Effector CD8-positive, alpha-beta T cell (primary cell): ENCODE results near the gene TMEM248.
"Not testable (repeated sequence)": the region's sequence is repeated elsewhere in the genome, so short reads cannot be mapped to it uniquely, and the experiment has no call there.

ENCODE experiments used
- DNase-seq: peaks from one replicate; lab custom pipeline; 2025; lab: John Stamatoyannopoulos, UW
- total RNA-seq, 4 experiments: gene quantifications; one replicate each; lab custom pipeline; 2026; lab: John Stamatoyannopoulos, UW

The TMEM248 gene, protein sequence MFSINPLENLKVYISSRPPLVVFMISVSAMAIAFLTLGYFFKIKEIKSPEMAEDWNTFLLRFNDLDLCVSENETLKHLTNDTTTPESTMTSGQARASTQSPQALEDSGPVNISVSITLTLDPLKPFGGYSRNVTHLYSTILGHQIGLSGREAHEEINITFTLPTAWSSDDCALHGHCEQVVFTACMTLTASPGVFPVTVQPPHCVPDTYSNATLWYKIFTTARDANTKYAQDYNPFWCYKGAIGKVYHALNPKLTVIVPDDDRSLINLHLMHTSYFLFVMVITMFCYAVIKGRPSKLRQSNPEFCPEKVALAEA
- total RNA-seq: 156 to 171 (median 167) reads per million in 4 experiments

DNA sequence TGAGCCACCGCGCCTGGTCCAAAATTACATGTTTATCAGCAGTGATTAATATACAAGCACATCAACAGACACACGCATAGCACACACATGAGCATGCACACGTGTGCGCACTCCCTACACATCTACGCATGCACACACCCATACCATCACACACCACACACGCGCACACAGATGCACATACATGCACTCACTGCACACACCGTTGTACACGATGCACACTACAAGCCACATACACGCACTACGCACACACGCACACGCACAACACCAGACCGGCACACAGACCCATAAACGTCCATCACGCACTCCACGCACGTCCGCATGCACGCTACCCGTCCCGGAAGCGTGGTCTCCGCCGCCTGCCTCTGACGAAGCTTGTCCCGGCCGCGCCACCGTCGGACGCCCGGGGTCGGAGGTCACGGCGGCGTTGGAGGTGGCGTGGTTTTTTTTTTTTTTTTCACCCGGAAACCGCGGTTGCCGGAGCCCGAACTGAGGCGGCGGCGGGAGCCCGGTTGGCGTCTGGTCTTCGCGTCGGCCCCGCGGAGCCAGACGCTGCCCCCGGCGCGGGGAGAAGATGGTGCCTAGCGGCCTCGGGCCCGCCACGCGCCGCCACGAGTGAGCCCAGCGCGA lies at the start of gene TMEM248:
Gene TMEM248, plus strand, starts transcription at position 457 of the 627 bp plus-strand sequence. CDS start 20,641 bp downstream, outside the sequence.
- DNase-seq: peak; percentile 83

DNA sequence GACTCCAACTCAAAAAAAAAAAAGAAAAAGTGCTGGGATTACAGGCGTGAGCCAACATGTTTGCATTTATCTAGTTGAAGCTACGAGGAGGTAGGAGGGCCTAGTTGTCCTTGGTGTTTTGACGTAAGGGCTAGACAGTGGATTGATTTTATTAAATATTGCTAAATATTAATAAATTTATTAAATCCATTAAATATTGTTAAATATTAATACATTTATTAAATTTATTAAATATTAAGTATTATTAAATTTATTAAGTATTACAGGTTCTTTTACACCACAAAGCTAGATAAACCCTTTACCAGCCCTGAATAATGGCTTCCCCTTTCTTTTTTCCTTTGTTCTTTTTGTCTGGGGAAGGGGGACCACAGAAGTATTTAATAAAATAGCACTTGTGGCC lies 47.5 kb upstream of the TMEM248 start:
- DNase-seq: no peak

DNA sequence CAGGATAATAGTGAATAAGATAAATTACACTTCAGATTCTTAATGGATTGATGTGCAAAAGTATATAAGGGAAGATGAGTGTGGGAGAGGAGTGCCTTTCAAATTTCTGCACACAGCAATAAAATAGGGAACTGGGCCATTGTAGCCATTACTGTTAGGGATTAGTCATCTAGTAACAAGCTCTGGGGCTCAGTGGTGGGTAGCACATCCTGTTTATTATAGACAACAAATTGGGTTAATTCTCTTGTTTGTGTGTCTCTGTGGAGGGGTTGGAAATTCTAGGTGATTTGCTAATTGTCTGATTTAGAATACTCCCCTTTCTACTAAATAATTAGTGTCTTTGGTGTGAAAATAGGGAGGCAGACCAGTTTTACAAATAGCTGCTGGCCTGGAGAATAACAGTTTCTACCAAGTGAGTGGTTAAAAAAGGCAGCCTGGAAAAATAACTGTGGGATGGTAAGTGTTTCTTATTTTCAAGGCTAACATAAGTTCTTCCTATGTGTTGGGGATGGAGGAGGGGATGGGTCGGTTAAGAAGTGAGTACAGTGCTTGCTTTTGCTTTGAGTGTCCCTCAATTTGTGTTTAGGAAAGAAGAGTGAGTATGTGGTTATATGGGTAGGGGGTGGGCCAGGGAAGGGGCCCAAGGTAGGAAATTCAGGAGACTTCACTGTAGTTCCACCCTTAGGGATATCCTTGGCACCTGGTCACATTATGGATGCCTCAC lies 43.3 kb upstream of the TMEM248 start:
- DNase-seq: no peak

DNA sequence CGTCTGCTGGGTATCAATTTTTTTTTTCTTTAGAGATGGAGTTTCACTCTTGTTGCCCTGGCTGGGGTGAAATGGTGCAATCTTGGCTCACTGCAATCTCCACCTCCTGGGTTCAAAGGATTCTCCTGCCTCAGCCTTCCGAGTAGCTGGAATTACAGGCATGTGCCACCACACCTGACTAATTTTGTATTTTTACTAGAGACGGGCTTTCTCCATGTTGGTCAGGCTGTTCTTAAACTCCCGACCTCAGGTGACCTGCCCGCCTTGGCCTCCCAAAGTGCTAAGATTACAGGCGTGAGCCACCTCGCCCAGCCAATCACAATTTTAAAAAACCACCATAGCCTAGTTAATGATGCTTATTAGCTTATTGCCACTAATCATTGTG lies 42.7 kb upstream of the TMEM248 start:
- not testable (repeated sequence) for DNase-seq

DNA sequence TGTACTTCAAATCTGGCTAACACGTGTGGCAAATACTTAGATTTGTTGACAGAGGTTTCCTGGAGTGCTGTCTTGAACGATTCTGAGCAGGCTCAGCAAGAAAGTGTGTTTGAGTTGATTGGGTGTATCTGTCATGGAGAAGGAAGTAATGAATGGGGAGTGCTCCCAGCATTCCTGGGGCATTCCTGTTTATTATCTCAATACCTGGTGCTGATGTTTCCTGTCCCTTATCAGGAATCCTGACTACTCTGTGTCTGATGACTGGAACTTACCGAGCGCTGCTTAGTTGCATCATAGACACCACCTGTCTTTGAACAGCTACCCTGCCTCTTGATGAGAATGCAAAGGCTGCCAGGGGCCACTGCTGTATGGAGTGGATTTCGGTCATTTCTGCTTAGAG lies 41.0 kb upstream of the TMEM248 start:
- no peak for DNase-seq

DNA sequence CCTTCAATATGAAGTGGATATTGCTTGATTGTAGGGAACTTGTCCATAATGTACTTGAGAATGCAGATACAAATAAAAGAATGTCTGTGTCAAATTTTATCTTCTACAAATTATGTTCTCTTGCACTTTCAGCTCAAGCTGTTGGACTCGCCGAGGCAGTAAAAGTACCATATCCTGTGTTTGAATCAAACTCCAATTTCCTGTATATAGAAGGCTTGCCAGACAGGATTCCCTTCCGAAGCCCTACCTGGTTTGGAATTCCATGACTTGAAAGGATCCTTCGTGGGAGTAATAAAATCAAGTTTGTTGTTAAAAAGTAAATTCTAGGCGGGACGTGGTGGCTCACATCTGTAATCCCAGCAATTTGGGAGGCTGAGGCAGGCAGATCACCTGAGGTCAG lies 40.4 kb upstream of the TMEM248 start:
- not testable (repeated sequence) for DNase-seq

DNA sequence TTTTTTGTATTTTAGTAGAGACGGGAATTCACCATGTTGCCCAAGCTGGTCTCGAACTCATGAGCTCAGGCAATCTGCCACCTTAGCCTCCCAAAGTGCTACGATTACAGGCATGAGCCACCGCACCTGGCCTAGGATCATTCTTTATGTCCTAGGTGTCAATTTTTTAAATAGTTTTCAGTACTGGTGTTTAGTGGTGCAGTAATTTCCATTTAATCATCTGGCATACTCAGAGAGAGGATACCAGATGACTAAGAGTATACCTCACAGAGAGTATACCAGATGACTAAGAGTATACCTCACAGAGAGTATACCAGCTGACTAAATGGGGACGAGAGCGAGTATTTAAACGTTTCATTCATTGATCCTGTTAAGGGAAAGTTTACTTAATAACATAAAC lies 37.3 kb upstream of the TMEM248 start:
- DNase-seq: no peak

DNA sequence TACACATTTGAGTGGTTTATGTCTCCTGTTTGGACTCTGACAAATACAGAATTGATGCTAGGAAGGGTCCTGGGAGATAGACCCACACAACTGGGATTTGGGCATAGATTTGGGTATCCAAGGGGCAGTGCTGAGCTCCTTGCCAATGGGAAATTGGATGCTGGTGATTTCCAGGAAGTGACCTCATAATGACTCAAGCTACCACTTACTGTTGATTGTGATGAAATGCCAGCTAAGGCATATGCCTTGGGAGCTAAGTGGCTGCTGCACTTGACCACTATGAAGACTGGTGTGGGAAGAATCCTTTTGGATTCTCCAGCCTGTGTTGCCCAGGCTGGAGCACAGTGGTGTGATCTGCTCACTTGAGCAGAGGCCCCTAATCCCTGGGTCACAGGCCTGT lies 36.5 kb upstream of the TMEM248 start:
- not testable (repeated sequence) for DNase-seq

DNA sequence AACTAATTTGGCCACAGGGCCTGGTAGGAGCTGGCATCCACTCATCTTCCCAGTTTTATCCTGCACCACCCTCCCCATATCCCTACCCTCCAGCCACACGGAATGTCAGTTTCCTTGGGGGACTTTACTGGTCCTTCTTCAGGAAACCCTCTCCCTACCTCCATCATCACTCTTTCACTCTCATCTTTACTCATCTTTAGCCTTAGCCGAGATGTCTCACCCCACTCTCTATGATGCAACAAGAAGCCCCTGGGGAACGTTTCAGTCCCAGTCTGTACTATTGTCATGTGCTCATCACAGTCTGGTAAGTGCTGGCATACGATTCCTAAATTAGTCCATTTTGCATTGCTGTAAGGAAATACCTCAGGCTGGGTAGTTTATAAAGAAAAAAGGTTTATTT lies 34.9 kb upstream of the TMEM248 start:
- DNase-seq: no peak

DNA sequence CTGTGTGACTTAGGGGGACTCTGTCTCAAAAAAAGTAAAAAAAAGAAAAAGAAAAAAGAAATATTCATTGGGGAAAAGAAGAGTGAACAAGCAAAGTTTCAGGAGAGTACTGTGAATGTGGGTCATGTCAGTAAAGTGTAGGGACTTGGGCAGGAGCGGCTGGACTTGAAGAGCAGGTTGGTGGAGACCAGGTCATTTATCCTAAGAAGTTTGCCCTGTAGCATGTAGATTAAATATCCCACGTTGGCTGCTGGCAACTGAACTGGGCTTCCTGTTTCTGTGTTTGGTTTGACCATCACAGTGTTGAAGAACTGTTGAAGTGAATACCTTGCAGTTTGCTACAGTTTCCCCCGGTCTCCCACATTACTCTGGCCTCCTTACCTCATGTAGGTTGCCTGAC lies 32.8 kb upstream of the TMEM248 start:
- DNase-seq: not testable (repeated sequence)

DNA sequence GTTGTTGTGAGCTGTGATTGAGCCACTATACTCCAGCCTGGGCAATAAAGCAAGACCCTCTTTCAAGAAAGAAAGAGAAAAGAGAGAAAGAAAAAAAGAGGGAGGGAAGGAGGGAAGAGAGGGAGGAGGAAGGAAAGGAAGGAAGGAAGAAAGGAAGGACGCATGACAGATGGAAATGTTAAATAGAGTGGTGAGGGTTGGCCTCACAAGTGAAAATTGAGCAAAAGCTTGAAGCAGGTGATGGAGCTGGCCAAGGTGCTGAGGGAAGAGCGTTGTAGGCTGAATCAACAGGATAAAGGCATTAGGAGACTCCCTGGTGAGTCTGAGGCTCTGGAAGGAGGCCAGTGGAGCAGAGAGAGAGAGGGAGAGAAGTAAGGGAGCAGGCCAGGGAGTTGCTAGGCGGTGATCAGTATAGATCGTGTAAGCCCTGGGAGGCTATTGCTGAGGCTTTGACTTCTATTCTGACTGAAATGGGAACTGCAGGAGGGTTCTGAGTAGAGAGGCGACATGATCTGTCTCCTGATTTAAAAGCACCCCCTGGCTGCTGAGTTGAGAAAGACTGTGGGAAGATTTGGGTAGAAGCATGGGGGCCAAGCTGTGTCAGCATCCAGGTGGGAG lies 26.5 kb upstream of the TMEM248 start:
- DNase-seq: no peak

DNA sequence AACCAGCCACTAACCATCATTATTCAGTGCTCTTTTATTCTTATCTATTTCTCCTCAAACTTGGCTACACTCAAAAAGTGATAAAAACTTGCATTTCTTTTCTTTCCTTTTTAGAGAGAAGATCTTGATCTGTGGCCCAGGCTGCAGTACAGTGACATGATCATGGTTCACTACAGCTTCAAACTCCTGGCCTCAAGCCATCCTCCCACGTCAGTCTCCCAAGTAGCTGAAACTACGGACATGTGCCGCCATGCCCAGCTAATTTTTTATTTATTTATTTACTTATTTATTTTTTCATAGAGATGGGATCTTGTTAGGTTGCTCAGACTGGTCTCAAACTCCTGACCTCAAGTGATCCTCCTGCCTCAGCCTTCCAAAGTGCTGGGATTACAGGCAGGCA lies 24.6 kb upstream of the TMEM248 start:
- no peak for DNase-seq

DNA sequence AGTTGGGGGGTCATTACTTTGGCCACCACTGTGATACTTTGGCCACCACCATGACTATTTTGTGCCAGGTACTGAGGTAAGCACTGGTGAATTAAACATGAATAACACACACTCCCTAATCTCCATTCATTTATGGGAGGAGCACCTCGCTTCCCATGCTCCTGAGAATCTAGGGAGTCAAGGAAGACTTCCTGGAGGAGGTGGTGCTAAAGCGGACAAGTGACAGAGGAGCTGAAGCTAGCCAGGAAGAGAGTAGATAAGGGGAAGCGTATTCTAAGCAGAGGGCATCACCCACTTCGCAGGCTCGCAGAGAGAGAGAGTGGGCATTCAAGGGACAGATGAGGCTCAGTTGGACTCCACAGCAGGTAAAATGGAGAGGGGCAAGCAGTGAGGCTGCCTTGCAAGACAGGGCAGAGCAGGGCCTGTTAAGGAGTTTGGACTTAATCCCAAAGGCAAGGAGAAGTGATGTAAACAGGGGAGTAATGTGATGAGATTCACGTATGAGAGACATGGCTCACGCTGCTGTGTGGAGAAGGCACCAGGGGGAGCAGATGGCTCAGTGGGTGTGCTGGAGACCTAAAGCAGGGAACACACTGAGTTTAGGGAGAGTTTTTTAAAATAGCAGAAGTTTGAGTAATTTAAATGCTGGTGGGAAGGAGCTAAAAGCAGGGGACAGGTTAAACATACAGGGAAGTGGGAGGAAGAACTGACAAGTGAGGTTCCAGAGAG lies 21.3 kb upstream of the TMEM248 start:
- DNase-seq: no peak

DNA sequence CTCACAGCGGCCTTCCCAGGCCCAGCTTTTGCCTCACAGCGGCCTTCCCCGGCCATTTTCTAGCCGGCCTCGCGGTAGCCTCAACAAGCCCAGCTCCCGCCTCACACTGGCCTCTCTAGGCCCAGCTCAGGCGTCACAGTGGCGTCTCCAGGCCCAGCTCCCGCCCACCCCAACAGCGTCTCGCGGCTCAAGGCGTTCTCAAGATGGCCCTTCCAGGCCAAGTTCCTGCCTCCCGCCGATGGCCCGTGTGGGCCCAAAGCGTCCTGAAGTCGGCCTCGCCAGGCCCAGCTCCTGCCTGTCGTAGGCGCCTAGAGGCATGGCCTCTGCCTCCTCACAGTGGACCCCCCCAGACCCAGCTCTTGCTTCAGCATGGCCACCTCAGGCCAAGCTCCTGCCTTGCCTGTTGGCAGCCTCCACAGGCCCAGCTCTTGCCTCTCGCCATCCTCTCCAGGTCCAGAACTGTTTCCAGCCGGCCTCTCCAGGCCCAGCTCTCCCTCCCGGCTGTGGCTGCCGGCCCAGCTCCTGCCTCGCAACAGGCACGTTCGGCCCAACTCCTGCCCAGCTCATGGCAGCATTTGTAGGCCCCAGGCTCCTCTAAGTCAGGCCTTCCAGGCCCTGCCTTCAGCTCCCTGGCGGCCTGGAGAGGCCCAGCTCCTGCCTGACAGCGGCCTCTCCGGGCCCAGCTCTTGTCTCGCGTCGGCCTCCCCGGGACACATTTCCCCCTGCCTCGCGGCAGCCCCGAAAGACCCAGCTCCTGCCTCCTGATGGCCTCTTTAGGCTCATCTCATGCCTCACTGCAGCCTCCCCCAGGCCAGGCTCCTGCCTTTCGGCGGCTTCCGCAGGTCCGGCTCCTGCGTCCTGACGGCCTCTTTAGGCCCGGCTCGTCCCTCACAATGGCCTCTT lies 18.8 kb upstream of the TMEM248 start:
- DNase-seq: no peak

DNA sequence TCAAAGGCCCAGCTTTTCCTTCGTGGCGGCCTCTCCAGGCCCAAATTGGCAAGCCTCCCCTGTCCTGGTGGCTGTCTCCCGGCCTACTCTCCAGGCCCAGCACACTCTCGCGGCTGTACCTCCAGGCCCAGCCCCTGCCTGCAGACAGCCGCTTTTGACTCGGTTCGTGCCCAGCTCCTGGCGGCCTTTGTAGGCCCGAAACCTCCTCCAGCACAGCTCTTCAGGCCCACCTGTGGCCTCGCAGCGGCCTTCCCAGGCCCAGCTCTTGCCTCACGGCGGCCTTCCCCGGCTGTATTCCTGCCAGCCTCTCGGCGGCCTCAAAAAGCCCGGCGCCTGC lies 18.2 kb upstream of the TMEM248 start:
- no peak for DNase-seq

DNA sequence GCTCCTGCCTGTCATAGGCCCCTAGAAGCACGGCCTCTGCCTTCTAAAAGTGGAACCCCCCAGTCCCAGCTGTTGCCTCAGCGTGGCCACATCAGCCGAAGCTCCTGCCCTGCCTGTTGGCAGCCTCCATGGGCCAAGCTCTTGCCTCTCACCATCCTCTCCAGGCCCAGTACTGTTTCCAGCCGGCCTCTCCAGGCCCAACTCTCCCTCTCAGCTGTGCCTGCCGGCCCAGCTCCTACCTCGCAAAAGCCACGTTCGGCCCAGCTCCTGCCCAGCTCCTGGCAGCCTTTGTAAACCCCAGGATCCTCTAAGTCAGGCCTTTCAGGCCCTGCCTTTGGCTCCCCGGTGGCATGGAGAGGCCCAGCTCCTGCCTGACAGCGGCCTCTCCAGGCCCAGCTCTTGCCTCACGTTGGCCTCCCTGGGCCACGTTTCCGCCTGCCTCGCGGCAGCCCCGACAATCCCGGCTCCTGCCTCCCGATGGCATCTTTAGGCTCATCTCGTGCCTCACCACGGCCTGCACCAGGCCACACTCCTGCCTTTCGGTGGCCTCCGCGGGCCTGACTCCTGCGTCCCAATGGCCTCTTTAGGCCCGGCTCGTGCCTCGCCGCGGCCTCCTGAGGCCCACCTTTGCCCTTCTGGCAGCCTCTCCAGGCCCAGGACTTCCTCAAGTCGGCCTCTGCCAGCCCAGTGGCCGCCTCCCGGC lies 17.5 kb upstream of the TMEM248 start:
- DNase-seq: no peak

DNA sequence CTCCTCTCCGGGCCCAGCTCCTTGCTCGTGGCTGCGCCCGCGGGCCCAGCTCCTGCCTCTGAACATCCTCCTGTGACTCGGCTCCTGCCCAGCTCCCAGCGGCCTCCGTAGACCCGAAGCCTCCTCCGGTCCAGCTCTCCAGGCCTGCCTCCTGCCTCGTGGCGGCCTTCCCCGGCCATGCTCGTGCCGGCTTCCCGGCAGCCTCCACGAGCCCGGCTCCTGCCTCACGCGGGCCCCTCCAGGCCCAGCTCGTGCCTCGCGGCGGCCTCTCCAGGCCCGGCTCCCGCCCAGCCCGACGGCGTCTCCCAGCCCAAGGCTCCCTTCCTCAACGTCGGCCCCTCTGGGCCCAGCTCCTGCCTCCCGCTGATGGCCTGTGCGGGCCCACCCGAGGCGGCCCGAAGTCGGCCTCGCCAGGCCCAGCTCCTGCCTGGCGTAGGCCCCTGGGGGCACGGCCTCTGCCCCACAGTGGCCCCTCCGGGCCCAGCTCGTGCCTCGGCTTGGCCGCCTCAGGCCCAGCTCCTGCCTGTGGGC lies 16.9 kb upstream of the TMEM248 start:
- DNase-seq: no peak

DNA sequence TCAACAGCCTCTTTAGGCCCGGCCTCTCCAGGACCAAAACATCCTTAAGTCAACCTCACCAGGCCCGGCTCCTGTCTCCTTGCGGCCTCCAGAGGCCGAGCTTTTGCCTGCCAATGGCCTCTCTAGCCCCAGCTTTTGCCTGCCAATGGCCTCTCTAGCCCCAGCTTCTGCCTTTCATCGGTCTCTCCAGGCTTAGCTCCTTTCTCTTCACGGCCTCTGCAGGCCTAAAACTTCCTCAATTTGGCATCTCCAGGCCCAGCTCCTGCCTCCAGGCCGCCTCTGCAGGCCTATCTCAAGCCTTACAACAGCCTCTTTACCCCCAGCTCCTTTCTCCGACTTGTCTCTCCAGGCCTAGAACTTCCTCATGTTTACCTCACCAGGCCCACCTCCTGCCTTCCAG lies 15.7 kb upstream of the TMEM248 start:
- DNase-seq: no peak

DNA sequence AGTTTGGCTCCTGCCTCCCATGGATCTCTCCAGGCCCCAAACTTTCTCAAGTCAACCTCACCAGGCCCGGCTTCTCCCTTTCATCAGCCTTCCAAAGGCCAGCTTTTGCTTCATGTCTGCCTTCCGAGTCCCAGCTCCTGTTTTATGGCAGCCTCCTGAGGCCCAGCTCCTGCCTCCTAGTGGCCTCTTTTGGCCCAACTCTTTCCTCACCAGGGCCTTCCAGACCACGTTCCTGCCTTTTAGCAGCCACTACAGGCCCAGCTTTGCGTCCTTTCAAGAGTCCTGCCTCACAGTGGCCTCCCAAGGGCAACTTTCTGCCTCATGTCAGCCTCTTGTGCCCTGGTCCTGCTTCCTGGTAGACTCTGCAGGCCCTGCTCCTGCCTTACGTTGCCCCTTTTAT lies 15.3 kb upstream of the TMEM248 start:
- no peak for DNase-seq

DNA sequence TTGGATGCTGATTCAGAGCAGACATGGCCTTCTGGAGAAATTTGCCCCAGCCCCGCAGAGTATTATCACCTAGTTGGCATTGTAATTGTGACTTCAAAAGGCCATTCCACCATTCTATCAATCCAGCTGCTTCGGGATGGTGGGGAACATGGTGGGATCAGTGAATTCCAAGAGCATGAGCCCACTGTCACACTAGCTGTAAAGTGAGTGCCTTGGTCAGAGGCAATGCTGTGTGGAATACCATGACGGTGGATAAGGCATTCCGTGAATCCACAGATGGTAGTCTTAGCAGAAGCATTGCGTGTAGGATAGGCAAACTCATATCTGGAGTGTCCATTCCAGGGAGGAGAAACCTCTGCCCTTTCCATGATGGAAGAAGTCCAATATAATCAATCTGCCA lies 13.3 kb upstream of the TMEM248 start:
- no peak for DNase-seq
